Measurements from ENCODE around the gene DMD. TPM values are rescaled to one million over a fixed set of nuclear protein-coding genes. Genes with fewer than 3 reads are reported as not detected.

The DMD gene
- polyA plus RNA-seq, 2 of the 4 experiments (the other 2 are of a cell fraction): 0.03 TPM; not detected in 1

DNA sequence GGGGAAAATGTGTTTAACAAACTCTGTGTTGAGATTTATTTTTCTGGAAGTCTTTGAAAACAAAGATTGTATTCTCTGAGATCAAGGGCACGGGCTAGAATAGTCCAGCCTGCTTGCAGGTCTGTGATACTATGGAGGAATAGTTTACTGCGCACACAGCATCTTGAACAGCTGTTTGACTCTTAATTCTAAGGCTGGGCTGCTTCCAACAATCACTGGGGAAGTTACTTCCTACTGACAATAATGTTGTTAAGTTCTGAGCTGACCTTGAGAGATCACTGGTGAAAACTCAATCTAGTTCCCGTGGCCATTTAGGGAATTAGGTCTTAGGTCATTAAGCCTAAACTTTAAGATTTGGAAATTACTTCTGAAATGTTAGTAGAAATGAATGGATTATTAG is 1723.4 kb downstream of the DMD start:
- H3K27ac ChIP-seq: no peak overlapping the region
- H3K9me3 ChIP-seq: no peaks in the 10 kb centered on the region
- ChIA-PET CTCF (no interaction called here), POLR2A (no interaction called here)
- 0% methylated on average over 3 of the region's 3 CpGs for WGBS (ENCODE audit: missing lambda C conversion rate)
- DNase-seq (ENCODE audit: low read depth in 1 of 2, low spot score in 1 of 2): no peak
- TF ChIP-seq ZC3H11A (IDR thresholded peaks at IDR 0.05) (no peak), HDAC2 (IDR thresholded peaks at IDR 0.05) (no peak), RFX5 (IDR thresholded peaks at IDR 0.05) (no peak), E2F6 (IDR thresholded peaks at IDR 0.05; ENCODE audit: borderline replicate concordance, low read depth) (no peak), CBX8 (IDR thresholded peaks at IDR 0.05) (no peak), MYC (IDR thresholded peaks at IDR 0.05; ENCODE audit: borderline replicate concordance, low read length) (no peak), HEYL (CRISPR knock-in tag; IDR thresholded peaks at IDR 0.05) (no peak), JUNB (IDR thresholded peaks at IDR 0.05) (no peak), CBX2 (IDR thresholded peaks at IDR 0.05; ENCODE audit: borderline replicate concordance, low read depth) (no peak), HOXA7 (CRISPR knock-in tag; IDR thresholded peaks at IDR 0.05) (no peak), POLR2AphosphoS2 (conservative IDR thresholded peaks at IDR 0.05; ENCODE audit: low read length) (no peak), FOXS1 (CRISPR knock-in tag; IDR thresholded peaks at IDR 0.05) (no peak), CTCF (IDR thresholded peaks at IDR 0.05) (no peak), POLR2A (IDR thresholded peaks at IDR 0.05; ENCODE audit: low read length) (no peak), KDM5A (IDR thresholded peaks at IDR 0.05) (no peak)
- TF ChIP-seq, protein P1, sequence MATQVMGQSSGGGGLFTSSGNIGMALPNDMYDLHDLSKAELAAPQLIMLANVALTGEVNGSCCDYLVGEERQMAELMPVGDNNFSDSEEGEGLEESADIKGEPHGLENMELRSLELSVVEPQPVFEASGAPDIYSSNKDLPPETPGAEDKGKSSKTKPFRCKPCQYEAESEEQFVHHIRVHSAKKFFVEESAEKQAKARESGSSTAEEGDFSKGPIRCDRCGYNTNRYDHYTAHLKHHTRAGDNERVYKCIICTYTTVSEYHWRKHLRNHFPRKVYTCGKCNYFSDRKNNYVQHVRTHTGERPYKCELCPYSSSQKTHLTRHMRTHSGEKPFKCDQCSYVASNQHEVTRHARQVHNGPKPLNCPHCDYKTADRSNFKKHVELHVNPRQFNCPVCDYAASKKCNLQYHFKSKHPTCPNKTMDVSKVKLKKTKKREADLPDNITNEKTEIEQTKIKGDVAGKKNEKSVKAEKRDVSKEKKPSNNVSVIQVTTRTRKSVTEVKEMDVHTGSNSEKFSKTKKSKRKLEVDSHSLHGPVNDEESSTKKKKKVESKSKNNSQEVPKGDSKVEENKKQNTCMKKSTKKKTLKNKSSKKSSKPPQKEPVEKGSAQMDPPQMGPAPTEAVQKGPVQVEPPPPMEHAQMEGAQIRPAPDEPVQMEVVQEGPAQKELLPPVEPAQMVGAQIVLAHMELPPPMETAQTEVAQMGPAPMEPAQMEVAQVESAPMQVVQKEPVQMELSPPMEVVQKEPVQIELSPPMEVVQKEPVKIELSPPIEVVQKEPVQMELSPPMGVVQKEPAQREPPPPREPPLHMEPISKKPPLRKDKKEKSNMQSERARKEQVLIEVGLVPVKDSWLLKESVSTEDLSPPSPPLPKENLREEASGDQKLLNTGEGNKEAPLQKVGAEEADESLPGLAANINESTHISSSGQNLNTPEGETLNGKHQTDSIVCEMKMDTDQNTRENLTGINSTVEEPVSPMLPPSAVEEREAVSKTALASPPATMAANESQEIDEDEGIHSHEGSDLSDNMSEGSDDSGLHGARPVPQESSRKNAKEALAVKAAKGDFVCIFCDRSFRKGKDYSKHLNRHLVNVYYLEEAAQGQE (IDR thresholded peaks at IDR 0.05): no peak
- no peak for FAIRE-seq
- no peak overlapping the region for H3K4me3 ChIP-seq
- no peak for ATAC-seq
- no peaks in the 10 kb centered on the region for H3K4me1 ChIP-seq
- no peak overlapping the region for H3K4me2 ChIP-seq

GRCh38 chrX:31483336-31483735 is 1728.0 kb downstream of the DMD start:
- no peaks in the 10 kb centered on the region for H3K9me3 ChIP-seq
- no peak overlapping the region for H3K4me3 ChIP-seq
- CTCF ChIA-PET: no interaction called here
- H3K4me1 ChIP-seq: no peaks in the 10 kb centered on the region
- DNase-seq (ENCODE audit: low read depth in 1 of 2, low spot score in 1 of 2) (no peak), ATAC-seq (no peak), FAIRE-seq (no peak)
- 39% methylated on average over 5 of the region's 5 CpGs for WGBS (ENCODE audit: missing lambda C conversion rate)
- TF ChIP-seq SMC3 (IDR thresholded peaks at IDR 0.05): no peak
- no peak for TF ChIP-seq ZNF302 (CRISPR knock-in tag; IDR thresholded peaks at IDR 0.05)
- TF ChIP-seq SREBF2 (IDR thresholded peaks at IDR 0.05): no peak
- TF ChIP-seq HOXA7 (CRISPR knock-in tag; IDR thresholded peaks at IDR 0.05): no peak
- no peak for TF ChIP-seq CBX8 (IDR thresholded peaks at IDR 0.05)
- TF ChIP-seq, protein P2, sequence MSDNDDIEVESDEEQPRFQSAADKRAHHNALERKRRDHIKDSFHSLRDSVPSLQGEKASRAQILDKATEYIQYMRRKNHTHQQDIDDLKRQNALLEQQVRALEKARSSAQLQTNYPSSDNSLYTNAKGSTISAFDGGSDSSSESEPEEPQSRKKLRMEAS (IDR thresholded peaks at IDR 0.05): no peak
- no peak for TF ChIP-seq MAFK (IDR thresholded peaks at IDR 0.05; ENCODE audit: partially characterized antibody)
- no peak for TF ChIP-seq HOXB13 (CRISPR knock-in tag; IDR thresholded peaks at IDR 0.05; ENCODE audit: low read depth)
- TF ChIP-seq CBX2 (IDR thresholded peaks at IDR 0.05; ENCODE audit: borderline replicate concordance, low read depth): no peak
- TF ChIP-seq E2F6 (IDR thresholded peaks at IDR 0.05; ENCODE audit: borderline replicate concordance, low read depth): no peak
- TF ChIP-seq ZSCAN20 (CRISPR knock-in tag; IDR thresholded peaks at IDR 0.05): no peak
- no peak for TF ChIP-seq RAD21 (conservative IDR thresholded peaks at IDR 0.05 in 1 of 2, IDR thresholded peaks at IDR 0.05 in 1 of 2)
- TF ChIP-seq HMGXB4 (CRISPR knock-in tag; IDR thresholded peaks at IDR 0.05; ENCODE audit: borderline replicate concordance): no peak
- TF ChIP-seq CEBPB (IDR thresholded peaks at IDR 0.05): no peak
- TF ChIP-seq CHD2 (IDR thresholded peaks at IDR 0.05; ENCODE audit: low read length, partially characterized antibody): no peak
- no peak overlapping the region for H3K27ac ChIP-seq
- POLR2A ChIA-PET: no interaction called here
- no peak overlapping the region for H3K4me2 ChIP-seq

All from A549 (cell line).